AG04450 (cell line): ENCODE measurements around the gene CMPK1. TPM values are rescaled to one million over a fixed set of nuclear protein-coding genes. Genes with fewer than 3 reads are reported as not detected.

Experiments
- CTCF ChIA-PET: fragments of 300-600, 350-600 bp; formaldehyde crosslinking; extraction: SDS; loops from one replicate; lab custom pipeline; 2022; ENCODE audit warnings: antibody characterized with exemption, inconsistent platforms; lab: Charles Lee
- POLR2A ChIA-PET: fragments of 350-600 bp; formaldehyde crosslinking; extraction: SDS; loops from one replicate; lab custom pipeline; 2021; ENCODE audit warnings: antibody characterized with exemption, inconsistent platforms; lab: Yijun Ruan, JAX
- DNase-seq: peaks from one replicate; pipeline ENCODE4 v3.0.0-alpha.2; 2011; ENCODE audit warnings: low read depth, low spot score
- H3K27ac ChIP-seq: one replicate; pipeline ENCODE4 v1.5.1; 2012; ENCODE audit warnings: low read depth, low read length, control low read depth
- H3K27me3 ChIP-seq: one replicate; pipeline ENCODE4 v1.6.0; 2012; ENCODE audit warnings: low read length; ENCODE audit not compliant: control insufficient read depth, insufficient read depth
- H3K4me3 ChIP-seq: 2 replicates; pipeline ENCODE4 v1.5.1; 2011; ENCODE audit warnings: mild to moderate bottlenecking, low read depth, low read length, control low read depth
- H3K9me3 ChIP-seq: 2 replicates; pipeline ENCODE4 v1.5.1; 2012; ENCODE audit warnings: low read length; ENCODE audit not compliant: control insufficient read depth, insufficient read depth
- polyA plus RNA-seq: library from polyadenylated mRNA; depleted of rRNA; stranded (reverse); fragments of >200 nt; gene quantifications from 2 replicates; pipeline ENCODE4 v1.2.3, GENCODE V29; 2011
- TF ChIP-seq, protein P1 (sequence below): IDR thresholded peaks from 2 replicates; pipeline ENCODE4 v1.5.1; 2011; ENCODE audit warnings: low read depth, low read length, control low read depth, inconsistent platforms

Gene CMPK1
- polyA plus RNA-seq, 1 experiment: 68.7 TPM

GRCh38 chr1:47388030-47388890 is 54.7 kb downstream of the CMPK1 start:
- no peak overlapping the region for H3K4me3 ChIP-seq
- no peak for DNase-seq
- CTCF ChIA-PET: interaction anchor here (0.8 to 18.0 kb wide), 25 partner anchors 9 to 339 kb away, joined by 3 to 219 read pairs (median 4); partner anchors contain the start of gene FOXD2
- H3K27ac ChIP-seq: peak overlapping the region; percentile 34
- TF ChIP-seq, protein P1, sequence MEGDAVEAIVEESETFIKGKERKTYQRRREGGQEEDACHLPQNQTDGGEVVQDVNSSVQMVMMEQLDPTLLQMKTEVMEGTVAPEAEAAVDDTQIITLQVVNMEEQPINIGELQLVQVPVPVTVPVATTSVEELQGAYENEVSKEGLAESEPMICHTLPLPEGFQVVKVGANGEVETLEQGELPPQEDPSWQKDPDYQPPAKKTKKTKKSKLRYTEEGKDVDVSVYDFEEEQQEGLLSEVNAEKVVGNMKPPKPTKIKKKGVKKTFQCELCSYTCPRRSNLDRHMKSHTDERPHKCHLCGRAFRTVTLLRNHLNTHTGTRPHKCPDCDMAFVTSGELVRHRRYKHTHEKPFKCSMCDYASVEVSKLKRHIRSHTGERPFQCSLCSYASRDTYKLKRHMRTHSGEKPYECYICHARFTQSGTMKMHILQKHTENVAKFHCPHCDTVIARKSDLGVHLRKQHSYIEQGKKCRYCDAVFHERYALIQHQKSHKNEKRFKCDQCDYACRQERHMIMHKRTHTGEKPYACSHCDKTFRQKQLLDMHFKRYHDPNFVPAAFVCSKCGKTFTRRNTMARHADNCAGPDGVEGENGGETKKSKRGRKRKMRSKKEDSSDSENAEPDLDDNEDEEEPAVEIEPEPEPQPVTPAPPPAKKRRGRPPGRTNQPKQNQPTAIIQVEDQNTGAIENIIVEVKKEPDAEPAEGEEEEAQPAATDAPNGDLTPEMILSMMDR: no peak
- POLR2A ChIA-PET: interaction anchor here (1.0 to 1.3 kb wide), 3 partner anchors 9 to 54 kb away, joined by 4 to 5 read pairs (median 4); partner anchors contain the start of gene FOXD2
- H3K9me3 ChIP-seq: no peaks in the 10 kb centered on the region
- H3K27me3 ChIP-seq: no peaks in the 10 kb centered on the region

DNA sequence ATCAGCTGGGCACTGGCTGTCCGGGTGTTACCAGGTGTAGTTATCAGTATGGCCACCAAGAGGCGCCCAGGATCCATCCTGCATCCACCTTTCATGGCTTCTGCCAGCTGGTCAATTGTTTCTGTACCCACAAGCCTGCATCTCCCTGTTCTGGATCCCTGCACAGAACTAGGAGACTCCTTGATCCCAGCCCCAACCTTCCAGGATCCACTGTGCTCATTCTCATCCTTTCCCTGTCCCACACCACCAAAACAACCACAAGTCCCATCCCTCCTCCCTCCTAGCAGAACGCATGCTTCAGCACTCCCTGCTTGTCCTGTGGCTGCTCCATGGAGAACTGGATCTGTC is 55.3 kb downstream of the CMPK1 start:
- CTCF ChIA-PET: interaction anchor here (0.6 to 18.0 kb wide), 26 partner anchors 9 to 338 kb away, joined by 3 to 219 read pairs (median 4); partner anchors contain the start of gene FOXD2
- DNase-seq: no peak
- TF ChIP-seq, protein P1: peak; percentile 92
- Histone ChIP-seq H3K9me3 (no peaks in the 10 kb centered on the region), H3K27ac (no peak overlapping the region), H3K4me3 (no peak overlapping the region), H3K27me3 (no peaks in the 10 kb centered on the region)
- POLR2A ChIA-PET: interaction anchor here (1.0 to 1.3 kb wide), 3 partner anchors 10 to 55 kb away, joined by 4 to 5 read pairs (median 4); partner anchors contain the start of gene FOXD2

DNA sequence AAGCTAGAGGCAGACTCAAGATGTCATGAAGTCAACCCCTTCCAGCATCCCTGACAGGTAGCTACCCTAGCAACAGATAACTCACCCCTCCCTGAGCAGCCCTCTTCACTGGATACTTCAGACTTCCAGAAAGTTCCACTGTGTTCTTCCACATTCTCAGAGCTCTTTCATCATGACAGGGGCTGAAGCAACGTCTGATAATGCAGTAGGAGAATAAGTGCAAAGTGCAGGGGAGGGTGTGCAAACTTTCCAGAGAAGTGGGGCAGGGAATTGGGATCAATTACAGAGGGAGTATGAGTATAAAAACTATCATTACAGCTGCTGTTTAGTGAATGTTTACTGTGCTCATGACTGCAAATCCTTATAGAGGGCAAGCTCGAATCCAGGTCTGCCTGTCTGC is 56.1 kb downstream of the CMPK1 start:
- POLR2A ChIA-PET: no interaction called here

DNA sequence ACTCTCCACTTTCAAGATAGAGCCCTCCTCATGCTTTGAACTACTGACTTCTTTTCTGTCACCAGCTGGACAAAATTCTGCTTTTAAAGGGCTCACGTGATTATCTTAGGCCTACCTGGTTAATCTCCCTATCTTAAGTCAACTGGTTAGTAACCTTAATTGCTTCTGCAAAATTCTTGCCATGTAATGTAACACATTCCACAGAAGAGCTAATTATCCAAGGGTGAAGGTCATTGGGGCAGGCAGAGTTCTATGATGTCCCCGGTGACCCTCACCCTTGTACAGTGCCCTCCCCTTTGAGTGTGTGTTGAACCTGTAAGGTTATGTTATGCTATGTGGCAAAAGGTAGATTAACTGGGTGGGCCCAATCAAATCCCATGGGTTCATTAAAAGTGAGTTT is 57.3 kb downstream of the CMPK1 start:
- Histone ChIP-seq H3K27me3 (no peaks in the 10 kb centered on the region), H3K27ac (no peak overlapping the region), H3K9me3 (no peaks in the 10 kb centered on the region), H3K4me3 (no peak overlapping the region)
- POLR2A ChIA-PET: interaction anchor here (0.7 kb wide), 1 partner anchor 21 kb away, joined by 3 read pairs; no protein-coding TSS in a partner anchor
- TF ChIP-seq, protein P1: no peak
- no peak for DNase-seq
- CTCF ChIA-PET: interaction anchor here (0.6 to 18.0 kb wide), 8 partner anchors 10 to 1107 kb away, joined by 3 to 219 read pairs (median 14); partner anchors contain the start of gene FOXD2

More for the DNA sequence above, 56.1 kb downstream of the CMPK1 start:
- TF ChIP-seq, protein P1: no peak
- no peak overlapping the region for H3K27ac ChIP-seq
- no peak for DNase-seq
- no peak overlapping the region for H3K4me3 ChIP-seq
- H3K9me3 ChIP-seq: no peaks in the 10 kb centered on the region
- CTCF ChIA-PET: interaction anchor here (0.6 to 18.0 kb wide), 21 partner anchors 8 to 797 kb away, joined by 3 to 219 read pairs (median 7); partner anchors contain the start of gene FOXD2
- no peaks in the 10 kb centered on the region for H3K27me3 ChIP-seq
